NCI-H1092 treated with DMSO at 0.1 percent for 48 hours (cell line): ENCODE measurements around the gene GPR171.
"Not testable (repeated sequence)": the region's sequence is repeated elsewhere in the genome, so short reads cannot be mapped to it uniquely, and the experiment has no call there.

Experiments
- DNase-seq: peaks from one replicate; lab custom pipeline; 2025; lab: John Stamatoyannopoulos, UW

The GPR171 gene

GRCh38 chr3:151203051-151203420 is at the start of gene GPR171:
Gene GPR171 (minus strand): TSS chr3:151203216. CDS start chr3:151199386, 3,830 bp downstream.
- DNase-seq = no peak

GRCh38 chr3:151248772-151249337 is 45.8 kb upstream of the GPR171 start:
- peak; percentile 35 for DNase-seq

GRCh38 chr3:151242006-151242405 is 39.0 kb upstream of the GPR171 start:
- not testable (repeated sequence) for DNase-seq

- DNase-seq = no peak
These were observed 33.7 kb upstream of the GPR171 start for GRCh38 chr3:151236736-151237135.

GRCh38 chr3:151236316-151236715 is 33.3 kb upstream of the GPR171 start:
- no peak for DNase-seq

- DNase-seq = no peak
These were observed 31.8 kb upstream of the GPR171 start for GRCh38 chr3:151234825-151235224.

- DNase-seq = no peak
These were observed 30.0 kb upstream of the GPR171 start for GRCh38 chr3:151232991-151233390.

- not testable (repeated sequence) for DNase-seq
These were observed 29.4 kb upstream of the GPR171 start for GRCh38 chr3:151232403-151232802.

- no peak for DNase-seq
These were observed 27.6 kb upstream of the GPR171 start for GRCh38 chr3:151230646-151231045.

- DNase-seq = no peak
These were observed 25.6 kb upstream of the GPR171 start for GRCh38 chr3:151228666-151229040.

GRCh38 chr3:151227807-151228665 is 25.0 kb upstream of the GPR171 start:
- peak; percentile 49 for DNase-seq

- DNase-seq = no peak
These were observed 24.3 kb upstream of the GPR171 start for GRCh38 chr3:151227266-151227806.

- DNase-seq = no peak
These were observed 23.8 kb upstream of the GPR171 start for GRCh38 chr3:151226825-151227224.

GRCh38 chr3:151226088-151226563 is 23.1 kb upstream of the GPR171 start:
- no peak for DNase-seq

GRCh38 chr3:151225040-151225975 is 22.3 kb upstream of the GPR171 start:
- DNase-seq = no peak

GRCh38 chr3:151224268-151224866 is 21.4 kb upstream of the GPR171 start:
- no peak for DNase-seq

- no peak for DNase-seq
These were observed 16.0 kb upstream of the GPR171 start for GRCh38 chr3:151219056-151219455.

GRCh38 chr3:151218136-151218535 is 15.1 kb upstream of the GPR171 start:
- DNase-seq = no peak

- no peak for DNase-seq
These were observed 13.9 kb upstream of the GPR171 start for GRCh38 chr3:151216641-151217607.

GRCh38 chr3:151214459-151214858 is 11.4 kb upstream of the GPR171 start:
- no peak for DNase-seq
